NCI-H1048 (cell line): ENCODE results near the gene CLIC3.
"Not testable (repeated sequence)": the region's sequence is repeated elsewhere in the genome, so short reads cannot be mapped to it uniquely, and the experiment has no call there.

Experiments
- DNase-seq: peaks from one replicate; lab custom pipeline; 2025; lab: John Stamatoyannopoulos, UW

CLIC3 gene

GRCh38 chr9:136996361-136997292, at the start of gene CLIC3:
CLIC3 (minus strand) TSS chr9:136996568; CDS start chr9:136996543, 25 bp downstream.
- DNase-seq, result no peak

- no peak for DNase-seq
Measured at GRCh38 chr9:137045294-137046087, 49.1 kb upstream of the CLIC3 start.

GRCh38 chr9:137044502-137045177, 48.3 kb upstream of the CLIC3 start:
- no peak for DNase-seq

- DNase-seq, result no peak
Measured at GRCh38 chr9:137044037-137044436, 47.7 kb upstream of the CLIC3 start.

- DNase-seq, result no peak
Measured at GRCh38 chr9:137042751-137043727, 46.7 kb upstream of the CLIC3 start.

GRCh38 chr9:137041124-137041523, 44.8 kb upstream of the CLIC3 start:
- DNase-seq, result no peak

GRCh38 chr9:137040568-137040967, 44.2 kb upstream of the CLIC3 start:
- no peak for DNase-seq

- no peak for DNase-seq
Measured at GRCh38 chr9:137039611-137040366, 43.4 kb upstream of the CLIC3 start.

- DNase-seq, result no peak
Measured at GRCh38 chr9:137038916-137039315, 42.5 kb upstream of the CLIC3 start.

- DNase-seq, result no peak
Measured at GRCh38 chr9:137037483-137037882, 41.1 kb upstream of the CLIC3 start.

- no peak for DNase-seq
Measured at GRCh38 chr9:137037035-137037434, 40.7 kb upstream of the CLIC3 start.

GRCh38 chr9:137035937-137036336, 39.6 kb upstream of the CLIC3 start:
- DNase-seq, result no peak

- no peak for DNase-seq
Measured at GRCh38 chr9:137035507-137035834, 39.1 kb upstream of the CLIC3 start.

- peak; percentile 20 for DNase-seq
Measured at GRCh38 chr9:137034709-137035506, 38.5 kb upstream of the CLIC3 start.

- DNase-seq, result no peak
Measured at GRCh38 chr9:137034039-137034708, 37.8 kb upstream of the CLIC3 start.

GRCh38 chr9:137033481-137033880, 37.1 kb upstream of the CLIC3 start:
- not testable (repeated sequence) for DNase-seq

GRCh38 chr9:137032858-137033257, 36.5 kb upstream of the CLIC3 start:
- DNase-seq, result no peak

GRCh38 chr9:137031904-137032640, 35.7 kb upstream of the CLIC3 start, which contains the start of gene FUT7:
FUT7 (minus strand) TSS chr9:137032088; CDS start chr9:137031991, 97 bp downstream.
- DNase-seq, result no peak
